ENCODE data around the gene NOCT.

DNA sequence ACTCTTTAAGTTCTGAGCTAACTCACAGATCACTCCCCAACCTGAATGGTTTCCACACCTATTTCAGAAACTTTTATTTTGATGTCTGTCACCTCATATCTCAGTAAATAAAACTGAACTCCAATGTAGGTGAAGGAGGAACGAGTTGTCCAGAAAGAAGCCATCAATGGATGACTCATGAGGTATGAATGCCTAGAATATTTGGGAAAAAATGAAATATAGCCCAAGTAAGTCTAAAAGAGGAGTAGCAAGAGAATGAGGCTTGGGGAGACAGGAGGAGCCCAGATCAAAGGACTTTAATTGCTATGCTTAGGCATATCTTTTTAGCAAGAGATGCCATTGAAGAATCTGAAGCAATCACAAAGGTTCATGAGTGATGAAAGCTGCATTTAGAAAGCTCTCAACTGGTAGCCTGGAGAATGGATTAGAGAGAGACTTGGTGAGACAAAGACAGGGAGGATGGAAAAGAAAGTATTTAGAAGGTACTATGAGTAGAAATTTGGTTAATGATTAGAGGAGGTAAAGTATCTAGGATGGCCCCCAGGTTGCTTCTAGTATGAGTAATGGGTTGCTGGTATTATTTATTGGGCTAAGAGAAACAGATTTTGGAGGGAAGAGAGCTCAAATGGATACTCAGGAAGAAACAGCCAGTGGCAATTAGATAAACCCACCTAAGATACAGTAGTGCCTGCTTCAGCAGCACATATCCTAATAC is 39.4 kb downstream of the NOCT start:
- TF ChIP-seq CTCF (IDR thresholded peaks at IDR 0.05): no peak
- no peak for TF ChIP-seq POLR2A (IDR thresholded peaks at IDR 0.05)
